GM12878 (cell line): ENCODE measurements around the gene TMEM79. TPM values are rescaled to one million over a fixed set of nuclear protein-coding genes. Genes with fewer than 3 reads are reported as not detected.

Experiments used
- ATAC-seq: fragments of 200-7000 bp; cut with Tn5 transposase; 3 replicates; pipeline ENCODE4 v1.9.1; 2020; ENCODE audit warnings: mild to moderate bottlenecking, moderate library complexity
- BruUV-seq: library from RNA; stranded (reverse); fragments of 400-500 nt; replicated peaks from 2 replicates; lab custom pipeline; 2021; lab: Mats Ljungman, UMichigan
- CTCF ChIA-PET: fragments of 300-600 bp; sonication (Branson Sonifier 250); formaldehyde crosslinking; extraction: SDS; loops from one replicate; lab custom pipeline; 2021; ENCODE audit warnings: inconsistent platforms; lab: Yijun Ruan, JAX
- POLR2A ChIA-PET: fragments of 350-600 bp; formaldehyde crosslinking; extraction: SDS; loops from one replicate; lab custom pipeline; 2021; ENCODE audit warnings: inconsistent platforms; lab: Charles Lee
- RAD21 ChIA-PET: fragments of 300-600 bp; sonication (Branson Sonifier 250); formaldehyde crosslinking; loops from one replicate; lab custom pipeline; 2023; ENCODE audit warnings: antibody characterized with exemption; ENCODE audit not compliant: unreplicated experiment; lab: Charles Lee
- SMC1A ChIA-PET: fragments of 300-600 bp; sonication (Branson Sonifier 250); formaldehyde crosslinking; loops from one replicate; lab custom pipeline; 2023; ENCODE audit not compliant: unreplicated experiment, uncharacterized antibody; lab: Charles Lee
- DNase-seq: peaks from one replicate; pipeline ENCODE4 v3.0.0-alpha.2; 2011; ENCODE audit warnings: low read depth, low spot score
- FAIRE-seq: peaks from 3 replicates; lab custom pipeline; 2011; peaks lifted over from hg19 to GRCh38; lab: Jason Lieb, UNC
- H2AFZ ChIP-seq: 2 replicates; pipeline ENCODE4 v1.6.0; 2011; ENCODE audit warnings: low read depth, low read length, control low read depth; ENCODE audit not compliant: control insufficient read depth
- H3K27ac ChIP-seq: 2 replicates; pipeline ENCODE4 v1.5.1; 2011; ENCODE audit warnings: control low read depth; ENCODE audit not compliant: control insufficient read depth, insufficient read depth
- H3K27me3 ChIP-seq, 2 experiments: replicated peaks in 1 of 2; 2 replicates each; pipeline versions ENCODE4 v1.6.0 to v1.6.1; 2011; ENCODE audit warnings: low read length in 1 of 2; ENCODE audit not compliant: control insufficient read depth in 2 of 2, insufficient read depth in 2 of 2
- H3K36me3 ChIP-seq, 2 experiments: 2 replicates each; pipeline ENCODE4 v1.5.1; 2011; ENCODE audit warnings: low read length in 1 of 2; ENCODE audit not compliant: control insufficient read depth in 2 of 2, insufficient read depth in 2 of 2
- H3K4me1 ChIP-seq: 2 replicates; pipeline ENCODE4 v1.6.1; 2011; ENCODE audit warnings: mild to moderate bottlenecking, low read length, moderate library complexity, mixed read lengths; ENCODE audit not compliant: control insufficient read depth, insufficient read depth
- H3K4me2 ChIP-seq: 2 replicates; pipeline ENCODE4 v1.6.0; 2011; ENCODE audit warnings: control low read depth; ENCODE audit not compliant: control insufficient read depth, insufficient read depth
- H3K4me3 ChIP-seq: fragments of 200-600 bp; sonication (generic); 2 replicates; pipeline ENCODE4 v1.5.1; 2016
- H3K79me2 ChIP-seq: 2 replicates; pipeline ENCODE4 v1.6.0; 2011; ENCODE audit warnings: low read length; ENCODE audit not compliant: control insufficient read depth, insufficient read depth
- H3K9ac ChIP-seq: 2 replicates; pipeline ENCODE4 v1.8.0; 2011; ENCODE audit warnings: low read length, control low read depth, mixed read lengths; ENCODE audit not compliant: control insufficient read depth, insufficient read depth
- H3K9me3 ChIP-seq: replicated peaks from 3 replicates; pipeline ENCODE4 v1.5.1; 2011; ENCODE audit warnings: mild to moderate bottlenecking, low read length; ENCODE audit not compliant: control insufficient read depth, insufficient read depth
- H4K20me1 ChIP-seq: 2 replicates; pipeline ENCODE4 v1.6.0; 2011; ENCODE audit not compliant: control insufficient read depth, insufficient read depth
- CBFB ChIP-seq: IDR thresholded peaks from 2 replicates; pipeline ENCODE4 v1.6.1; 2016; ENCODE audit warnings: antibody characterized with exemption, low read depth
- CBX5 ChIP-seq: sonication (generic); IDR thresholded peaks from 2 replicates; pipeline ENCODE4 v1.6.1; 2016; ENCODE audit warnings: low read depth, moderate library complexity, mild to moderate bottlenecking, inconsistent platforms
- E2F8 ChIP-seq: fragments of 450-650 bp; IDR thresholded peaks from 2 replicates; pipeline ENCODE4 v1.6.1; 2018; ENCODE audit warnings: mild to moderate bottlenecking, low read depth, moderate library complexity; ENCODE audit not compliant: partially characterized antibody
- IRF4 ChIP-seq: IDR thresholded peaks from 2 replicates; pipeline ENCODE4 v1.6.1; 2011; ENCODE audit warnings: low read depth, low read length
- MEF2A ChIP-seq: IDR thresholded peaks from 2 replicates; pipeline ENCODE4 v1.6.1; 2011; ENCODE audit warnings: low read depth, mild to moderate bottlenecking, low read length, moderate library complexity; ENCODE audit not compliant: insufficient read depth
- RUNX3 ChIP-seq: IDR thresholded peaks from 2 replicates; pipeline ENCODE4 v1.6.1; 2012; ENCODE audit warnings: low read length, inconsistent platforms
- SMAD5 ChIP-seq: IDR thresholded peaks from 2 replicates; pipeline ENCODE4 v1.6.1; 2016; ENCODE audit warnings: antibody characterized with exemption, low read depth
- STAT3 ChIP-seq: IDR thresholded peaks from 2 replicates; pipeline ENCODE4 v1.6.1; 2011; ENCODE audit warnings: low read depth, low read length, improper control_type of control experiment
- WGBS: methylation state at CpG from one replicate; pipeline ENCODE4 v1.1.6; 2016; ENCODE audit warnings: low lambda C conversion rate; ENCODE audit not compliant: insufficient replicate concordance, insufficient coverage; ENCODE audit errors: missing lambda C conversion rate; 5-methylcytosine and 5-hydroxymethylcytosine counted together
- in situ Hi-C: fragments of 300-500 bp; cut with MboI; formaldehyde crosslinking; loops from 9 replicates; pipeline ENCODE4 v1.14.3; 2018; ENCODE audit warnings: mixed read lengths
- intact Hi-C: fragments of 100-400 bp; cut with micrococcal nuclease; formaldehyde crosslinking; loops from one replicate; pipeline ENCODE4 v1.14.2; 2022; ENCODE audit not compliant: unreplicated experiment
- polyA plus RNA-seq, 11 experiments: library from polyadenylated mRNA; depleted of rRNA in 4 of 11; unstranded in 6 of 11; stranded (reverse) in 5 of 11; fragments of >200 nt; fragmentation: Nextera tagmentation in 4 of 11; fragmentation: Illumina TruSeq in 1 of 11; extraction: Ambion mirVana in 4 of 11; extraction: Trizol in 1 of 11; gene quantifications; 1 replicate in 1 of 11; 2 replicates in 10 of 11; pipeline versions ENCODE4 v1.2.1 to v1.2.3, GENCODE V29; 2011 to 2016; ENCODE audit warnings: inconsistent platforms in 2 of 11, missing spikeins in 2 of 11, low read depth in 1 of 11
- total RNA-seq, 4 experiments: library from RNA; depleted of rRNA in 3 of 4; stranded (reverse); fragments of >200 nt in 3 of 4; fragmentation: Illumina TruSeq in 1 of 4; extraction: Trizol in 1 of 4; gene quantifications; 2 replicates each; pipeline versions ENCODE4 v1.2.1 to v1.2.3, GENCODE V29; 2013 to 2021
- TF ChIP-seq, protein P1 (sequence below): fragments of 450-650 bp; IDR thresholded peaks from 2 replicates; pipeline ENCODE4 v1.6.1; 2017; ENCODE audit warnings: low read depth, mild to moderate bottlenecking, moderate library complexity
- TF ChIP-seq, protein P2 (sequence below): IDR thresholded peaks from 2 replicates; pipeline ENCODE4 v1.6.1; 2012; ENCODE audit warnings: low read length, inconsistent platforms

TMEM79 gene
- total and polyA plus RNA-seq, 10 of the 15 experiments (the other 5 are each of a cell fraction or from before 2014, with no cell fraction given): 0.47 to 5.2 (median 3.8) TPM

DNA sequence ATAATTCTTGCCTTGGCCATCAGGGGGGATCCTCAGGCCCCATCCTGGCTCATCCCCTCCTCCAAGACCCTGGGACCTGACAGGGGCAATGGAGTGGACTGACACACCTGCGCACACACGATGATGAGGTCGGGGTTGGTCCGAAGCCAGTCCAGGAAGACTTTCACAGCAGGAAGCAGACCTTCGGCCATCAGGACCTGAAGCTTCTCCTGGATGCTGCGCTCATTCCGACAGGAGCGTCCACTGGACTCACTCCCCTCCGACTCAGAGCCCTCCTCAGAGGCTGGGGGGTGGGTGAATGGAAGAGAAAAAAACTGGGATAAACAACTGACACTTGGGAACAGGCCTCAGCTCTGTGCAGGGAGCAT, 20.9 kb upstream of the TMEM79 start:
- Histone ChIP-seq H3K4me2 (no peak overlapping the region), H3K27ac (no peak overlapping the region), H3K9ac (no peak overlapping the region), H3K4me1 (no peaks in the 10 kb centered on the region), H3K79me2 (no peaks in the 10 kb centered on the region), H3K27me3 (no peaks in the 10 kb centered on the region), H4K20me1 (no peaks in the 10 kb centered on the region), H2AFZ (no peak overlapping the region), H3K9me3 (no peaks in the 10 kb centered on the region), H3K36me3 (peaks cover 58 to 60% of the 10 kb centered on the region in 2 experiments), H3K4me3 (no peak overlapping the region)
- no peak for DNase-seq
- TF ChIP-seq CBFB (no peak), SMAD5 (no peak), E2F8 (no peak), STAT3 (no peak), RUNX3 (no peak), CBX5 (no peak), IRF4 (no peak), MEF2A (no peak)
- TF ChIP-seq, protein P1, sequence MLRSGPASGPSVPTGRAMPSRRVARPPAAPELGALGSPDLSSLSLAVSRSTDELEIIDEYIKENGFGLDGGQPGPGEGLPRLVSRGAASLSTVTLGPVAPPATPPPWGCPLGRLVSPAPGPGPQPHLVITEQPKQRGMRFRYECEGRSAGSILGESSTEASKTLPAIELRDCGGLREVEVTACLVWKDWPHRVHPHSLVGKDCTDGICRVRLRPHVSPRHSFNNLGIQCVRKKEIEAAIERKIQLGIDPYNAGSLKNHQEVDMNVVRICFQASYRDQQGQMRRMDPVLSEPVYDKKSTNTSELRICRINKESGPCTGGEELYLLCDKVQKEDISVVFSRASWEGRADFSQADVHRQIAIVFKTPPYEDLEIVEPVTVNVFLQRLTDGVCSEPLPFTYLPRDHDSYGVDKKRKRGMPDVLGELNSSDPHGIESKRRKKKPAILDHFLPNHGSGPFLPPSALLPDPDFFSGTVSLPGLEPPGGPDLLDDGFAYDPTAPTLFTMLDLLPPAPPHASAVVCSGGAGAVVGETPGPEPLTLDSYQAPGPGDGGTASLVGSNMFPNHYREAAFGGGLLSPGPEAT: no peak
- TF ChIP-seq, protein P2, sequence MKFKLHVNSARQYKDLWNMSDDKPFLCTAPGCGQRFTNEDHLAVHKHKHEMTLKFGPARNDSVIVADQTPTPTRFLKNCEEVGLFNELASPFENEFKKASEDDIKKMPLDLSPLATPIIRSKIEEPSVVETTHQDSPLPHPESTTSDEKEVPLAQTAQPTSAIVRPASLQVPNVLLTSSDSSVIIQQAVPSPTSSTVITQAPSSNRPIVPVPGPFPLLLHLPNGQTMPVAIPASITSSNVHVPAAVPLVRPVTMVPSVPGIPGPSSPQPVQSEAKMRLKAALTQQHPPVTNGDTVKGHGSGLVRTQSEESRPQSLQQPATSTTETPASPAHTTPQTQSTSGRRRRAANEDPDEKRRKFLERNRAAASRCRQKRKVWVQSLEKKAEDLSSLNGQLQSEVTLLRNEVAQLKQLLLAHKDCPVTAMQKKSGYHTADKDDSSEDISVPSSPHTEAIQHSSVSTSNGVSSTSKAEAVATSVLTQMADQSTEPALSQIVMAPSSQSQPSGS: no peak
- POLR2A ChIA-PET: interaction anchor here (0.9 kb wide), 1 partner anchor 17 kb away, joined by 3 read pairs; no protein-coding TSS in a partner anchor
- RAD21 ChIA-PET: interaction anchor here (0.6 kb wide), 1 partner anchor 38 kb away, joined by 5 read pairs; no protein-coding TSS in a partner anchor
- no TSS peak for BruUV-seq
- CTCF ChIA-PET: no interaction called here
- in situ Hi-C loops: no loop called here
- intact Hi-C loops: no loop called here
- no peak for FAIRE-seq
- no peak for ATAC-seq
- WGBS: 98% methylated on average over 9 of the region's 9 CpGs
- SMC1A ChIA-PET: no interaction called here
